ENCODE measurements around the gene GMPR2.
"Not testable (repeated sequence)": the region's sequence is repeated elsewhere in the genome, so short reads cannot be mapped to it uniquely, and the experiment has no call there.

Gene GMPR2

GRCh38 chr14:24203249-24203886 is 29.4 kb upstream of the GMPR2 start:
- not testable (repeated sequence) for DNase-seq

GRCh38 chr14:24204163-24205146 is 28.3 kb upstream of the GMPR2 start:
- DNase-seq: no peak

- no peak for DNase-seq
Measured at GRCh38 chr14:24206260-24207103, 26.2 kb upstream of the GMPR2 start.

- no peak for DNase-seq
Measured at GRCh38 chr14:24207104-24207551, 25.6 kb upstream of the GMPR2 start.

GRCh38 chr14:24207625-24208024 is 25.1 kb upstream of the GMPR2 start:
- no peak for DNase-seq

- no peak for DNase-seq
Measured at GRCh38 chr14:24211311-24211710, 21.4 kb upstream of the GMPR2 start.

GRCh38 chr14:24212924-24213865 is 19.5 kb upstream of the GMPR2 start, which contains the start of gene CHMP4A:
Gene CHMP4A, minus strand, starts transcription at chr14:24213488. Its CDS starts 49 bp downstream, at chr14:24213439.
- peak; percentile 91 for DNase-seq

GRCh38 chr14:24213866-24214662 is 18.7 kb upstream of the GMPR2 start:
- no peak for DNase-seq

- DNase-seq: peak; percentile 78
Measured at GRCh38 chr14:24215495-24216344, 17.0 kb upstream of the GMPR2 start, which contains the start of gene MDP1. Gene MDP1, minus strand, starts transcription at chr14:24216066. Its CDS starts 111 bp downstream, at chr14:24215955.

- DNase-seq: no peak
Measured at GRCh38 chr14:24216345-24216699, 16.4 kb upstream of the GMPR2 start.

GRCh38 chr14:24216876-24217275 is 15.9 kb upstream of the GMPR2 start:
- not testable (repeated sequence) for DNase-seq

GRCh38 chr14:24219080-24219479 is 13.6 kb upstream of the GMPR2 start:
- no peak for DNase-seq

- no peak for DNase-seq
Measured at GRCh38 chr14:24219521-24219920, 13.2 kb upstream of the GMPR2 start.

- not testable (repeated sequence) for DNase-seq
Measured at GRCh38 chr14:24222987-24223386, 9.7 kb upstream of the GMPR2 start.

- DNase-seq: no peak
Measured at GRCh38 chr14:24224618-24225071, 8.1 kb upstream of the GMPR2 start.

- DNase-seq: no peak
Measured at GRCh38 chr14:24226473-24226872, 6.3 kb upstream of the GMPR2 start.

GRCh38 chr14:24228902-24229301 is 3.8 kb upstream of the GMPR2 start:
- DNase-seq: no peak

- no peak for DNase-seq
Measured at GRCh38 chr14:24231263-24232120, 1.2 kb upstream of the GMPR2 start.
